K562 (cell line): ENCODE results near the gene MIDN. TPM values are rescaled to one million over a fixed set of nuclear protein-coding genes. Genes with fewer than 3 reads are reported as not detected.

Source experiments
- BCOR ChIP-seq: fragments of 450-650 bp; IDR thresholded peaks from 2 replicates; pipeline ENCODE4 v1.6.1; 2016
- HDAC1 ChIP-seq, 2 experiments: fragments of 450-650 bp; IDR thresholded peaks; 2 replicates each; pipeline ENCODE4 v1.6.1; 2016 to 2017; ENCODE audit warnings: inconsistent platforms in 1 of 2, mild to moderate bottlenecking in 1 of 2, moderate library complexity in 1 of 2
- LCOR ChIP-seq: sonication (generic); formaldehyde crosslinking; IDR thresholded peaks from 2 replicates; pipeline ENCODE4 v1.8.0; 2022; ENCODE audit warnings: mild to moderate bottlenecking, missing genetic modification reagents
- MTA1 ChIP-seq: fragments of 450-650 bp; IDR thresholded peaks from 2 replicates; pipeline ENCODE4 v1.6.1; 2017; ENCODE audit warnings: borderline replicate concordance
- MTA3 ChIP-seq: fragments of 450-650 bp; formaldehyde crosslinking; IDR thresholded peaks from 2 replicates; pipeline ENCODE4 v1.6.1; 2017; ENCODE audit warnings: mild to moderate bottlenecking, borderline replicate concordance
- RAD21 ChIP-seq, 2 experiments: fragments of 250-450 bp in 1 of 2; fragments of 450-650 bp in 1 of 2; sonication (Bioruptor Pico) in 1 of 2; formaldehyde crosslinking in 1 of 2; IDR thresholded peaks in 1 of 2; conservative IDR thresholded peaks in 1 of 2; 2 replicates each; pipeline versions ENCODE4 v1.4.0 to v1.8.0; 2020 to 2022; ENCODE audit warnings: mild to moderate bottlenecking in 2 of 2, moderate library complexity in 1 of 2
- SMARCA5 ChIP-seq: fragments of 450-650 bp; IDR thresholded peaks from 2 replicates; pipeline ENCODE4 v1.6.1; 2016
- TSC22D4 ChIP-seq: fragments of 450-650 bp; IDR thresholded peaks from 2 replicates; pipeline ENCODE4 v1.6.1; 2016; ENCODE audit warnings: missing genetic modification characterization, missing biosample characterization, control low read depth
- polyA plus RNA-seq, 8 experiments: library from polyadenylated mRNA; depleted of rRNA in 4 of 8; stranded (reverse) in 5 of 8; unstranded in 3 of 8; fragments of >200 nt; fragmentation: Nextera tagmentation in 2 of 8; fragmentation: Illumina TruSeq in 1 of 8; extraction: Ambion mirVana in 2 of 8; extraction: Trizol in 1 of 8; gene quantifications; 2 replicates each; pipeline versions ENCODE4 v1.2.1 to v1.2.3, GENCODE V29; 2011 to 2014; ENCODE audit warnings: inconsistent platforms in 1 of 8, missing spikeins in 1 of 8
- total RNA-seq, 7 experiments: library from RNA; depleted of rRNA in 6 of 7; stranded (reverse); fragments of >200 nt in 6 of 7; fragmentation: Illumina TruSeq in 2 of 7; extraction: Trizol in 2 of 7; gene quantifications; 2 replicates each; pipeline versions ENCODE4 v1.2.1 to v1.2.3, GENCODE V29; 2011 to 2021; ENCODE audit warnings: low replicate concordance in 1 of 7
- TF ChIP-seq, protein P1 (sequence below): fragments of 200-400 bp; formaldehyde crosslinking; IDR thresholded peaks from 2 replicates; pipeline ENCODE4 v1.6.1; 2017; ENCODE audit warnings: mild to moderate bottlenecking, low read depth, low read length, moderate library complexity
- TF ChIP-seq, protein P2 (sequence below): sonication (generic); formaldehyde crosslinking; IDR thresholded peaks from 2 replicates; pipeline ENCODE4 v1.8.0; 2022; ENCODE audit warnings: mild to moderate bottlenecking, missing genetic modification reagents
- TF ChIP-seq, protein P3 (sequence below): fragments of 450-650 bp; IDR thresholded peaks from 2 replicates; pipeline ENCODE4 v1.6.1; 2016; ENCODE audit warnings: low read depth
- TF ChIP-seq, protein P4 (sequence below): fragments of 250-450 bp; sonication (Bioruptor Pico); IDR thresholded peaks from 2 replicates; pipeline ENCODE4 v1.6.1; 2021; ENCODE audit warnings: mild to moderate bottlenecking

Gene MIDN
- total and polyA plus RNA-seq, 9 of the 15 experiments (the other 6 are each of a cell fraction or from before 2014, with no cell fraction given), result 0.17 to 120 (median 10.1) TPM

DNA sequence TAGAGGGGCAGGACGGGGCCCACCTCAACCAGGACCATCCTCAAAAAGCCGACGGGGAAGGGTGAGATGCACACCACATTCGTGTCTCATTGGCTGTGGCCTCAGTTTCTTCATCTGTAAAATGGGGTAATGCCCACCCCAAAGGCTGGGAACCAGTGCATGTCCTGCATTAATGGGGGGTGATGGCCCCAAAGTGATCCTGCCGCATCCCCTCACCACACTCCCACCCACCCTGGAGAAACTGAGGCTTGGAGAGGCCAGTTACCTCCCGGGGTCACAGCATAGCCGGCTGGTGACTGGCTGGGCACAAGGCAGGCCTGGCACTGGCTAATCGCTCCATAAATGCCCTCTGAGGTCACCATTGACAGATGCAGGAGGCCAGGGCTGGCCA lies 640 bp upstream of the MIDN start (continued):
- TF ChIP-seq MTA3 (0 out of 2 replicates have a peak, but pooled peaks have one; percentile 6), TSC22D4 (tag) (no peak), MTA1 (peak; percentile 27; the same call in 1 of the 2 replicates), LCOR (CRISPR knock-in tag) (peak; percentile 51; the same call in 1 of the 2 replicates), SMARCA5 (peak; percentile 98), RAD21 (CRISPR knock-in tag; conservative IDR thresholded peaks at IDR 0.05 in 1 of 2, IDR thresholded peaks at IDR 0.05 in 1 of 2) (peak in 1 of 2 experiments; percentile 16; a peak in 1 of 4 replicates), HDAC1 (IDR thresholded peaks at IDR 0.05) (no peak), BCOR (peak; percentile 99)
- TF ChIP-seq, protein P1, sequence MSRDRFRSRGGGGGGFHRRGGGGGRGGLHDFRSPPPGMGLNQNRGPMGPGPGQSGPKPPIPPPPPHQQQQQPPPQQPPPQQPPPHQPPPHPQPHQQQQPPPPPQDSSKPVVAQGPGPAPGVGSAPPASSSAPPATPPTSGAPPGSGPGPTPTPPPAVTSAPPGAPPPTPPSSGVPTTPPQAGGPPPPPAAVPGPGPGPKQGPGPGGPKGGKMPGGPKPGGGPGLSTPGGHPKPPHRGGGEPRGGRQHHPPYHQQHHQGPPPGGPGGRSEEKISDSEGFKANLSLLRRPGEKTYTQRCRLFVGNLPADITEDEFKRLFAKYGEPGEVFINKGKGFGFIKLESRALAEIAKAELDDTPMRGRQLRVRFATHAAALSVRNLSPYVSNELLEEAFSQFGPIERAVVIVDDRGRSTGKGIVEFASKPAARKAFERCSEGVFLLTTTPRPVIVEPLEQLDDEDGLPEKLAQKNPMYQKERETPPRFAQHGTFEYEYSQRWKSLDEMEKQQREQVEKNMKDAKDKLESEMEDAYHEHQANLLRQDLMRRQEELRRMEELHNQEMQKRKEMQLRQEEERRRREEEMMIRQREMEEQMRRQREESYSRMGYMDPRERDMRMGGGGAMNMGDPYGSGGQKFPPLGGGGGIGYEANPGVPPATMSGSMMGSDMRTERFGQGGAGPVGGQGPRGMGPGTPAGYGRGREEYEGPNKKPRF, result no peak
- TF ChIP-seq, protein P2, sequence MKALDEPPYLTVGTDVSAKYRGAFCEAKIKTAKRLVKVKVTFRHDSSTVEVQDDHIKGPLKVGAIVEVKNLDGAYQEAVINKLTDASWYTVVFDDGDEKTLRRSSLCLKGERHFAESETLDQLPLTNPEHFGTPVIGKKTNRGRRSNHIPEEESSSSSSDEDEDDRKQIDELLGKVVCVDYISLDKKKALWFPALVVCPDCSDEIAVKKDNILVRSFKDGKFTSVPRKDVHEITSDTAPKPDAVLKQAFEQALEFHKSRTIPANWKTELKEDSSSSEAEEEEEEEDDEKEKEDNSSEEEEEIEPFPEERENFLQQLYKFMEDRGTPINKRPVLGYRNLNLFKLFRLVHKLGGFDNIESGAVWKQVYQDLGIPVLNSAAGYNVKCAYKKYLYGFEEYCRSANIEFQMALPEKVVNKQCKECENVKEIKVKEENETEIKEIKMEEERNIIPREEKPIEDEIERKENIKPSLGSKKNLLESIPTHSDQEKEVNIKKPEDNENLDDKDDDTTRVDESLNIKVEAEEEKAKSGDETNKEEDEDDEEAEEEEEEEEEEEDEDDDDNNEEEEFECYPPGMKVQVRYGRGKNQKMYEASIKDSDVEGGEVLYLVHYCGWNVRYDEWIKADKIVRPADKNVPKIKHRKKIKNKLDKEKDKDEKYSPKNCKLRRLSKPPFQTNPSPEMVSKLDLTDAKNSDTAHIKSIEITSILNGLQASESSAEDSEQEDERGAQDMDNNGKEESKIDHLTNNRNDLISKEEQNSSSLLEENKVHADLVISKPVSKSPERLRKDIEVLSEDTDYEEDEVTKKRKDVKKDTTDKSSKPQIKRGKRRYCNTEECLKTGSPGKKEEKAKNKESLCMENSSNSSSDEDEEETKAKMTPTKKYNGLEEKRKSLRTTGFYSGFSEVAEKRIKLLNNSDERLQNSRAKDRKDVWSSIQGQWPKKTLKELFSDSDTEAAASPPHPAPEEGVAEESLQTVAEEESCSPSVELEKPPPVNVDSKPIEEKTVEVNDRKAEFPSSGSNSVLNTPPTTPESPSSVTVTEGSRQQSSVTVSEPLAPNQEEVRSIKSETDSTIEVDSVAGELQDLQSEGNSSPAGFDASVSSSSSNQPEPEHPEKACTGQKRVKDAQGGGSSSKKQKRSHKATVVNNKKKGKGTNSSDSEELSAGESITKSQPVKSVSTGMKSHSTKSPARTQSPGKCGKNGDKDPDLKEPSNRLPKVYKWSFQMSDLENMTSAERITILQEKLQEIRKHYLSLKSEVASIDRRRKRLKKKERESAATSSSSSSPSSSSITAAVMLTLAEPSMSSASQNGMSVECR (CRISPR knock-in tag), result 0 out of 2 replicates have a peak, but pooled peaks have one; percentile 1
- TF ChIP-seq, protein P3, sequence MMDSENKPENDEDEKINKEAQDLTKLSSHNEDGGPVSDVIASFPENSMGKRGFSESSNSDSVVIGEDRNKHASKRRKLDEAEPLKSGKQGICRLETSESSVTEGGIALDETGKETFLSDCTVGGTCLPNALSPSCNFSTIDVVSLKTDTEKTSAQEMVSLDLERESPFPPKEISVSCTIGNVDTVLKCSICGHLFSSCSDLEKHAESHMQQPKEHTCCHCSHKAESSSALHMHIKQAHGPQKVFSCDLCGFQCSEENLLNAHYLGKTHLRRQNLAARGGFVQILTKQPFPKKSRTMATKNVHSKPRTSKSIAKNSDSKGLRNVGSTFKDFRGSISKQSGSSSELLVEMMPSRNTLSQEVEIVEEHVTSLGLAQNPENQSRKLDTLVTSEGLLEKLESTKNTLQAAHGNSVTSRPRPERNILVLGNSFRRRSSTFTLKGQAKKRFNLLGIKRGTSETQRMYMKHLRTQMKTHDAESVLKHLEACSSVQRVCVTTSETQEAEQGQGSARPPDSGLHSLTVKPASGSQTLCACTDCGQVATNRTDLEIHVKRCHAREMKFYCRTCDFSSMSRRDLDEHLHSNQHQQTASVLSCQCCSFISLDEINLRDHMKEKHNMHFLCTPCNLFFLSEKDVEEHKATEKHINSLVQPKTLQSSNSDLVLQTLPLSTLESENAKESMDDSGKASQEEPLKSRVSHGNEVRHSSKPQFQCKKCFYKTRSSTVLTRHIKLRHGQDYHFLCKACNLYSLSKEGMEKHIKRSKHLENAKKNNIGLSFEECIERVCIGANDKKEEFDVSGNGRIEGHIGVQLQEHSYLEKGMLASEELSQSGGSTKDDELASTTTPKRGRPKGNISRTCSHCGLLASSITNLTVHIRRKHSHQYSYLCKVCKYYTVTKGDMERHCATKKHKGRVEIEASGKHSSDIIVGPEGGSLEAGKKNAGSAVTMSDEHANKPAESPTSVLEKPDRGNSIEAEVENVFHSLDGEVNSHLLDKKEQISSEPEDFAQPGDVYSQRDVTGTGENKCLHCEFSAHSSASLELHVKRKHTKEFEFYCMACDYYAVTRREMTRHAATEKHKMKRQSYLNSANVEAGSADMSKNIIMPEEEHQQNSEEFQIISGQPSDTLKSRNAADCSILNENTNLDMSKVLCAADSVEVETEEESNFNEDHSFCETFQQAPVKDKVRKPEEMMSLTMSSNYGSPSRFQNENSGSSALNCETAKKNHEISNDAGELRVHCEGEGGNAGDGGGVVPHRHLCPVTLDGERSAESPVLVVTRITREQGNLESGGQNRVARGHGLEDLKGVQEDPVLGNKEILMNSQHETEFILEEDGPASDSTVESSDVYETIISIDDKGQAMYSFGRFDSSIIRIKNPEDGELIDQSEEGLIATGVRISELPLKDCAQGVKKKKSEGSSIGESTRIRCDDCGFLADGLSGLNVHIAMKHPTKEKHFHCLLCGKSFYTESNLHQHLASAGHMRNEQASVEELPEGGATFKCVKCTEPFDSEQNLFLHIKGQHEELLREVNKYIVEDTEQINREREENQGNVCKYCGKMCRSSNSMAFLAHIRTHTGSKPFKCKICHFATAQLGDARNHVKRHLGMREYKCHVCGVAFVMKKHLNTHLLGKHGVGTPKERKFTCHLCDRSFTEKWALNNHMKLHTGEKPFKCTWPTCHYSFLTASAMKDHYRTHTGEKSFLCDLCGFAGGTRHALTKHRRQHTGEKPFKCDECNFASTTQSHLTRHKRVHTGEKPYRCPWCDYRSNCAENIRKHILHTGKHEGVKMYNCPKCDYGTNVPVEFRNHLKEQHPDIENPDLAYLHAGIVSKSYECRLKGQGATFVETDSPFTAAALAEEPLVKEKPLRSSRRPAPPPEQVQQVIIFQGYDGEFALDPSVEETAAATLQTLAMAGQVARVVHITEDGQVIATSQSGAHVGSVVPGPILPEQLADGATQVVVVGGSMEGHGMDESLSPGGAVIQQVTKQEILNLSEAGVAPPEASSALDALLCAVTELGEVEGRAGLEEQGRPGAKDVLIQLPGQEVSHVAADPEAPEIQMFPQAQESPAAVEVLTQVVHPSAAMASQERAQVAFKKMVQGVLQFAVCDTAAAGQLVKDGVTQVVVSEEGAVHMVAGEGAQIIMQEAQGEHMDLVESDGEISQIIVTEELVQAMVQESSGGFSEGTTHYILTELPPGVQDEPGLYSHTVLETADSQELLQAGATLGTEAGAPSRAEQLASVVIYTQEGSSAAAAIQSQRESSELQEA, result peak; percentile 15; the same call in 1 of the 2 replicates
- TF ChIP-seq, protein P4, sequence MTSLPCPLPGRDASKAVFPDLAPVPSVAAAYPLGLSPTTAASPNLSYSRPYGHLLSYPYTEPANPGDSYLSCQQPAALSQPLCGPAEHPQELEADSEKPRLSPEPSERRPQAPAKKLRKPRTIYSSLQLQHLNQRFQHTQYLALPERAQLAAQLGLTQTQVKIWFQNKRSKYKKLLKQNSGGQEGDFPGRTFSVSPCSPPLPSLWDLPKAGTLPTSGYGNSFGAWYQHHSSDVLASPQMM (CRISPR knock-in tag), result no peak
